ENCODE measurements around the gene DTNB. TPM values are rescaled to one million over a fixed set of nuclear protein-coding genes. Genes with fewer than 3 reads are reported as not detected.

Gene DTNB
- total and polyA plus RNA-seq, 2 donors (not counting 3 experiments of a cell fraction or from before 2014, with no cell fraction given) = 11.5 to 17.0 TPM

DNA sequence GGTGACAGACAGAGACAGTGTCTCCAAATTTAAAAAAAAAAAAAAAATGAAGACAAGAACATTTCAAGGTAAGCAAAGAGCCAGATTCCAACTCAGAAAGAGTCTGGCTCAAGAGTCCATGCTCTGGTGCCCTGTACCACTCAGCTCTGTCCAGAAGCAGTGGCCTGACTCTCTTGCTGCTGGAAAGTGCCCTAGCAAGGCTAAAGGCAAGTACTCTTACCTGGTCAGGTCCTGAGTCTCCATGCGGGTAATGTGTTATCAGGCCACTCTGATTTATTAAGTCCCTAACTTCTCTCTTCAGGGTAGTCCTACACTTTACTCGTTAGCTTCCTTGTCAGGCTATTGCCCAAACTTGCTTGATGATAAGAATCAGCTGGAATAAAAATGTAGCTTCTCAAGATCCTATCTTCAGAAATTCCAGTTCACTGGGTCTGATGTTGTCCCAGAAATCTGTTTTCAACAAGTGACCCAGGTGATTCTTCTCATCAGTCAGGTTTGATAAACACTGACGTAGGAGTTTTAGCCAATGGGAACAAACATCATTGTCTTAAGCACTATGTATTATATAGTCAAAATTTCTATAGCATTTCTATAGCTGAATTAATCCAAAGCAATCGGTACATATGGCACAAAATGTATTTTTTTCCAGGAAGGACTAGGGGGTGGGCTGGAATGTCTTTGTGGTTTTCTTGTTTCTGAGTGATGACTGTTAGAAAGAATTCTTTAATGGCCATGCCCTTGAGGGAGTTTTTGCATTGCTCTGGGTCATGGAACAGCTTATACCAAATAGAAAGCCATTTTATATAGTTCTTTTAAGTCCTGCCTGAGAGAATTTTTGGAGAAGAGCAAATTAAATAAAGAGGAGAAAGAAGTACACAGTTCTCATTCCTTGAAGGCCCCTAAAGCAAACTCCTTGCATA lies 191.7 kb downstream of the DTNB start:
- H3K9me1 ChIP-seq (replicated peaks; ENCODE audit: control insufficient read depth, extremely low read depth, insufficient read depth, low read length) = no peaks in the 10 kb centered on the region
- H3K9me3 ChIP-seq (replicated peaks; ENCODE audit: control insufficient read depth, insufficient read depth, low read length) = no peaks in the 10 kb centered on the region
- H4K20me1 ChIP-seq (replicated peaks; ENCODE audit: control insufficient read depth, extremely low read depth, insufficient read depth, low read length) = no peaks in the 10 kb centered on the region
- no peak for TF ChIP-seq POLR2A (IDR thresholded peaks at IDR 0.05; ENCODE audit: low read depth, low read length)
- TF ChIP-seq, protein P1, sequence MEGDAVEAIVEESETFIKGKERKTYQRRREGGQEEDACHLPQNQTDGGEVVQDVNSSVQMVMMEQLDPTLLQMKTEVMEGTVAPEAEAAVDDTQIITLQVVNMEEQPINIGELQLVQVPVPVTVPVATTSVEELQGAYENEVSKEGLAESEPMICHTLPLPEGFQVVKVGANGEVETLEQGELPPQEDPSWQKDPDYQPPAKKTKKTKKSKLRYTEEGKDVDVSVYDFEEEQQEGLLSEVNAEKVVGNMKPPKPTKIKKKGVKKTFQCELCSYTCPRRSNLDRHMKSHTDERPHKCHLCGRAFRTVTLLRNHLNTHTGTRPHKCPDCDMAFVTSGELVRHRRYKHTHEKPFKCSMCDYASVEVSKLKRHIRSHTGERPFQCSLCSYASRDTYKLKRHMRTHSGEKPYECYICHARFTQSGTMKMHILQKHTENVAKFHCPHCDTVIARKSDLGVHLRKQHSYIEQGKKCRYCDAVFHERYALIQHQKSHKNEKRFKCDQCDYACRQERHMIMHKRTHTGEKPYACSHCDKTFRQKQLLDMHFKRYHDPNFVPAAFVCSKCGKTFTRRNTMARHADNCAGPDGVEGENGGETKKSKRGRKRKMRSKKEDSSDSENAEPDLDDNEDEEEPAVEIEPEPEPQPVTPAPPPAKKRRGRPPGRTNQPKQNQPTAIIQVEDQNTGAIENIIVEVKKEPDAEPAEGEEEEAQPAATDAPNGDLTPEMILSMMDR (IDR thresholded peaks at IDR 0.05; ENCODE audit: extremely low read depth in 1 of 2, insufficient read depth in 1 of 2, low read depth in 1 of 2, low read length in 2 of 2) = no peak
- no peak for TF ChIP-seq MYC (IDR thresholded peaks at IDR 0.05; ENCODE audit: low read depth, low read length)
- no TSS peak for BruUV-seq (replicated peaks)
- ChIA-PET CTCF (no interaction called here), POLR2A (no interaction called here)
- H3K4me1 ChIP-seq (ENCODE audit: control insufficient read depth, extremely low read depth, insufficient read depth, low read length) = no peaks in the 10 kb centered on the region
- H3K9ac ChIP-seq (replicated peaks; ENCODE audit: extremely low read depth, insufficient read depth, low read length) = no peak overlapping the region
- FAIRE-seq (no peak), DNase-seq (ENCODE audit: low read depth, low spot score) (no peak)
- H2AFZ ChIP-seq (ENCODE audit: low read depth, low read length) = no peak overlapping the region
- no peaks in the 10 kb centered on the region for H3K36me3 ChIP-seq (ENCODE audit: control insufficient read depth in 2 of 2, extremely low read depth in 1 of 2, insufficient read depth in 2 of 2, low read length in 2 of 2)
- intact Hi-C loops (cut with micrococcal nuclease) = no loop called here
- H3K79me2 ChIP-seq (ENCODE audit: control insufficient read depth, insufficient read depth, low read length) = no peaks in the 10 kb centered on the region
- no peak overlapping the region for H3K4me3 ChIP-seq (replicated peaks in 1 of 3; ENCODE audit: insufficient read depth in 1 of 3, low read depth in 1 of 3, low read length in 3 of 3)
- H3K27me3 ChIP-seq (ENCODE audit: control insufficient read depth in 2 of 2, insufficient read depth in 2 of 2, low read length in 2 of 2) = no peaks in the 10 kb centered on the region
- no peak overlapping the region for H3K27ac ChIP-seq (ENCODE audit: insufficient read depth, low read depth, low read length)
- no peak overlapping the region for H3K4me2 ChIP-seq (ENCODE audit: insufficient read depth, low read length)
- dilution Hi-C loops (cut with MboI; ENCODE audit: extremely low pct_ligation_motif_present, low sequenced_read_pairs) = no loop called here

DNA sequence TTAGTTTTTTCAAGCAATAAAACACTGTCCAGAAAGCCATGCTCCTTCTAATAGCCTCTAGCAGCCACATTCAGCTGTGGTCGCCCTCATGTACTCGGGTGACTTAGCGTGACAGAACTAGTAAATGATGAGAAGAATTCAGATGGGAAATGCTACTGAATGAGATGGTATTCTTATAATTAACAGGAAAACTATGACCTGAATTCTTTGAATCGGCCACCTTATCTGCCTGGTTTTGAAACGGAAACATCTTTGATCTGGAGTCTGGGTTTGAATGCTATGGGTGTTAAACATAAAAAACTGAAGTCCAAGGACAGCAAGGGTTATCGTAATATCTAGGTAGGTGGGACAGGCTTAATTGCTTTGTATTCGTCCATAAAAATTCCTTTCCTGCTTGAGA lies 192.8 kb downstream of the DTNB start:
- Histone ChIP-seq H3K4me1 (ENCODE audit: control insufficient read depth, extremely low read depth, insufficient read depth, low read length) (no peaks in the 10 kb centered on the region), H3K4me2 (ENCODE audit: insufficient read depth, low read length) (no peak overlapping the region), H3K36me3 (ENCODE audit: control insufficient read depth in 2 of 2, extremely low read depth in 1 of 2, insufficient read depth in 2 of 2, low read length in 2 of 2) (no peaks in the 10 kb centered on the region), H3K27me3 (ENCODE audit: control insufficient read depth in 2 of 2, insufficient read depth in 2 of 2, low read length in 2 of 2) (no peaks in the 10 kb centered on the region), H3K9me1 (replicated peaks; ENCODE audit: control insufficient read depth, extremely low read depth, insufficient read depth, low read length) (no peaks in the 10 kb centered on the region), H3K9ac (replicated peaks; ENCODE audit: extremely low read depth, insufficient read depth, low read length) (no peak overlapping the region), H3K79me2 (ENCODE audit: control insufficient read depth, insufficient read depth, low read length) (no peaks in the 10 kb centered on the region), H4K20me1 (replicated peaks; ENCODE audit: control insufficient read depth, extremely low read depth, insufficient read depth, low read length) (no peaks in the 10 kb centered on the region), H3K4me3 (replicated peaks in 1 of 3; ENCODE audit: insufficient read depth in 1 of 3, low read depth in 1 of 3, low read length in 3 of 3) (no peak overlapping the region), H2AFZ (ENCODE audit: low read depth, low read length) (no peak overlapping the region), H3K9me3 (replicated peaks; ENCODE audit: control insufficient read depth, insufficient read depth, low read length) (no peaks in the 10 kb centered on the region), H3K27ac (ENCODE audit: insufficient read depth, low read depth, low read length) (no peak overlapping the region)
- DNase-seq (ENCODE audit: low read depth, low spot score) (no peak), FAIRE-seq (no peak)
- POLR2A ChIA-PET = no interaction called here
- intact Hi-C loops (cut with micrococcal nuclease) = no loop called here
- BruUV-seq (replicated peaks) = no TSS peak
- dilution Hi-C loops (cut with MboI; ENCODE audit: extremely low pct_ligation_motif_present, low sequenced_read_pairs) = no loop called here
- TF ChIP-seq JUN (IDR thresholded peaks at IDR 0.05; ENCODE audit: borderline replicate concordance, insufficient read depth, insufficient read length, low read depth) = no peak
- no peak for TF ChIP-seq FOS (IDR thresholded peaks at IDR 0.05; ENCODE audit: borderline replicate concordance, insufficient read depth, low read length)
- TF ChIP-seq, protein P2, sequence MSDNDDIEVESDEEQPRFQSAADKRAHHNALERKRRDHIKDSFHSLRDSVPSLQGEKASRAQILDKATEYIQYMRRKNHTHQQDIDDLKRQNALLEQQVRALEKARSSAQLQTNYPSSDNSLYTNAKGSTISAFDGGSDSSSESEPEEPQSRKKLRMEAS (IDR thresholded peaks at IDR 0.05; ENCODE audit: insufficient read depth, insufficient read length) = no peak
- no peak for TF ChIP-seq POLR2A (IDR thresholded peaks at IDR 0.05; ENCODE audit: low read depth, low read length)
- TF ChIP-seq MYC (IDR thresholded peaks at IDR 0.05; ENCODE audit: low read depth, low read length) = no peak
- TF ChIP-seq POLR2AphosphoS5 (IDR thresholded peaks at IDR 0.05; ENCODE audit: insufficient read depth, low read depth, low read length) = no peak
- TF ChIP-seq EZH2 (IDR thresholded peaks at IDR 0.05; ENCODE audit: borderline replicate concordance, low read depth, low read length, severe bottlenecking) = no peak
- TF ChIP-seq, protein P1 (IDR thresholded peaks at IDR 0.05; ENCODE audit: extremely low read depth in 1 of 2, insufficient read depth in 1 of 2, low read depth in 1 of 2, low read length in 2 of 2) = no peak
- CTCF ChIA-PET = no interaction called here
